Ectodermal cell (in vitro differentiated cells): Measurements from ENCODE around the gene C2CD2.

Experiments used
- H3K27ac ChIP-seq: 2 replicates; pipeline ENCODE4 v1.7.0; 2013; ENCODE audit warnings: mild to moderate bottlenecking, low read depth, low read length; ENCODE audit not compliant: insufficient read depth, poor library complexity, severe bottlenecking
- H3K27me3 ChIP-seq: 2 replicates; pipeline ENCODE4 v1.7.0; 2013; ENCODE audit warnings: mild to moderate bottlenecking, low read length; ENCODE audit not compliant: insufficient read depth, control insufficient read depth, poor library complexity, severe bottlenecking
- H3K36me3 ChIP-seq: one replicate; pipeline ENCODE4 v1.7.0; 2013; ENCODE audit warnings: low read length; ENCODE audit not compliant: control insufficient read depth, insufficient read depth
- H3K4me1 ChIP-seq: one replicate; pipeline ENCODE4 v1.7.0; 2013; ENCODE audit warnings: low read length; ENCODE audit not compliant: control insufficient read depth, insufficient read depth
- H3K4me3 ChIP-seq: 2 replicates; pipeline ENCODE4 v1.7.0; 2013; ENCODE audit warnings: low read depth, low read length, control low read depth; ENCODE audit not compliant: insufficient read depth
- H3K9me3 ChIP-seq: 2 replicates; pipeline ENCODE4 v1.7.0; 2013; ENCODE audit warnings: mild to moderate bottlenecking, low read length, moderate library complexity; ENCODE audit not compliant: control insufficient read depth
- WGBS, 2 experiments: methylation state at CpG; one replicate each; pipeline ENCODE4 v1.1.7; 2013; ENCODE audit warnings: missing lambda C conversion rate in 2 of 2; 5-methylcytosine and 5-hydroxymethylcytosine counted together

C2CD2 gene

DNA sequence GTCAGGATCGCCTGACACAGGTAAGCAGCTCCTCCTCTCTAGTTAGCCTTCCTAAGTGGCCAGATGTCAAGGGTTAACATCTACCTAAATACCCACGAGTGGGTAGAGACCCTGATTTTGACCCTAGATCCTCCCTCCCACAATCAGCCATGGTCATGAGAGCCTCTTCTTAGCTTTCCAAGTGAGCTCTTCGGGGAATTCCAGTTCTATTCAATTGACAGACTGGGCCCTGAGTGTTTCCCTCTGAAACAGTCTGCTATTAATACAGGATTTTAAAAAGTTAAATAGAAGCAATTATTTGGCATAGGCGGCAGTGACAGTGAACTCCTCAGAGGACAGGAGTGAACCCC, 28.1 kb downstream of the C2CD2 start:
- WGBS, 2 experiments, result 77% methylated on average over 4 of the region's 4 CpGs
- Histone ChIP-seq H3K4me3 (no peak overlapping the region), H3K27me3 (no peaks in the 10 kb centered on the region), H3K27ac (no peak overlapping the region), H3K4me1 (peaks cover 3% of the 10 kb centered on the region), H3K9me3 (no peaks in the 10 kb centered on the region), H3K36me3 (no peaks in the 10 kb centered on the region)

GRCh38 chr21:41924368-41924754, 29.5 kb downstream of the C2CD2 start:
- Histone ChIP-seq H3K36me3 (no peaks in the 10 kb centered on the region), H3K4me1 (peaks cover 5% of the 10 kb centered on the region), H3K27ac (no peak overlapping the region), H3K4me3 (no peak overlapping the region), H3K27me3 (no peaks in the 10 kb centered on the region), H3K9me3 (no peaks in the 10 kb centered on the region)
- 98 to 100% methylated on average over 5 to 6 of the region's 6 CpGs for WGBS, 2 experiments

DNA sequence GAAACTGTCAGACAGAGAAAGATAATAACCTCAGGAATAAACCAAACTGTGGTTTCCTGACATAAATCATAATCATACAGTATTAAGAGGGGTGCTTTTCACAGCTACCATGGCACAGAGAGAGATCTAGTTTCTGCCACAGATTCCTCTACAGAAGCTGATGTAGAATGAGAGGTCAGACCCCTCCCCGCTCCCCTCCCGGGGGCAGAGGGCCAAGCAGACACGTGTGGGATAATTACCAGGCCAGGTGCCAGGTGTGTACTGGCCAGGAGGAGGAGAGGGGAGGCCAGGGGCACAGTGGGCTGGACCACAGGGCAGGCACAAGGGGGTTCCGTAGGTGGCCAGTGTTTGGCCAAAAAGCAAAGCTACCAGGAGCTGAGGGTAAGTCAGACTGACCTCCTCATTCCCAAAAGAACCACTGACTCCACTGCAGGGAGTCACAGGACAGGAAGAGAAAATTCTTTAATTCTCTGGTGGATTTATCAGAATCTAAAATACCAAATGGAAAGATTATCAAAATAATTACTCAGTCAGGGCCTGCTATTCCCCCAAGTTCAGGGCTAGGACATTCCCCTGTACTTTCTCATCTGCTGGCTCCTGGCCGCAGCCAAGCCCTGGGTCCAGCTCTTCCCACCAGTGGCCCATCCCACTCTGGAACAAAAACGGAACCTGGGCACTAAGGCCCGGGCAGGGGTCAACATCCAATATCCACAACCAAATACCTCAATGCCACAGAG, 30.0 kb downstream of the C2CD2 start:
- Histone ChIP-seq H3K4me3 (no peak overlapping the region), H3K36me3 (no peaks in the 10 kb centered on the region), H3K4me1 (peaks cover 5% of the 10 kb centered on the region), H3K9me3 (no peaks in the 10 kb centered on the region), H3K27ac (no peak overlapping the region), H3K27me3 (no peaks in the 10 kb centered on the region)
- 87 to 88% methylated on average over 7 of the region's 7 CpGs for WGBS, 2 experiments

- no peak overlapping the region for H3K4me3 ChIP-seq
- H3K4me1 ChIP-seq, result peaks cover 5% of the 10 kb centered on the region
- H3K36me3 ChIP-seq, result no peaks in the 10 kb centered on the region
- no peaks in the 10 kb centered on the region for H3K27me3 ChIP-seq
- 93 to 94% methylated on average over 6 of the region's 8 CpGs for WGBS, 2 experiments
- no peaks in the 10 kb centered on the region for H3K9me3 ChIP-seq
- H3K27ac ChIP-seq, result no peak overlapping the region
Observed at GRCh38 chr21:41923186-41923585, 30.6 kb downstream of the C2CD2 start.

- Histone ChIP-seq H3K4me1 (peaks cover 5% of the 10 kb centered on the region), H3K27ac (no peak overlapping the region), H3K36me3 (peaks cover 1% of the 10 kb centered on the region), H3K27me3 (no peaks in the 10 kb centered on the region), H3K9me3 (no peaks in the 10 kb centered on the region), H3K4me3 (no peak overlapping the region)
- WGBS, 2 experiments, result 93 to 97% methylated on average over 6 of the region's 7 CpGs
Observed at GRCh38 chr21:41921021-41921420, 32.8 kb downstream of the C2CD2 start.

GRCh38 chr21:41920476-41920875, 33.3 kb downstream of the C2CD2 start:
- Histone ChIP-seq H3K27me3 (no peaks in the 10 kb centered on the region), H3K9me3 (no peaks in the 10 kb centered on the region), H3K4me1 (peaks cover 5% of the 10 kb centered on the region), H3K36me3 (peaks cover 3% of the 10 kb centered on the region), H3K4me3 (no peak overlapping the region), H3K27ac (no peak overlapping the region)
- 89 to 90% methylated on average over 5 of the region's 5 CpGs for WGBS, 2 experiments

DNA sequence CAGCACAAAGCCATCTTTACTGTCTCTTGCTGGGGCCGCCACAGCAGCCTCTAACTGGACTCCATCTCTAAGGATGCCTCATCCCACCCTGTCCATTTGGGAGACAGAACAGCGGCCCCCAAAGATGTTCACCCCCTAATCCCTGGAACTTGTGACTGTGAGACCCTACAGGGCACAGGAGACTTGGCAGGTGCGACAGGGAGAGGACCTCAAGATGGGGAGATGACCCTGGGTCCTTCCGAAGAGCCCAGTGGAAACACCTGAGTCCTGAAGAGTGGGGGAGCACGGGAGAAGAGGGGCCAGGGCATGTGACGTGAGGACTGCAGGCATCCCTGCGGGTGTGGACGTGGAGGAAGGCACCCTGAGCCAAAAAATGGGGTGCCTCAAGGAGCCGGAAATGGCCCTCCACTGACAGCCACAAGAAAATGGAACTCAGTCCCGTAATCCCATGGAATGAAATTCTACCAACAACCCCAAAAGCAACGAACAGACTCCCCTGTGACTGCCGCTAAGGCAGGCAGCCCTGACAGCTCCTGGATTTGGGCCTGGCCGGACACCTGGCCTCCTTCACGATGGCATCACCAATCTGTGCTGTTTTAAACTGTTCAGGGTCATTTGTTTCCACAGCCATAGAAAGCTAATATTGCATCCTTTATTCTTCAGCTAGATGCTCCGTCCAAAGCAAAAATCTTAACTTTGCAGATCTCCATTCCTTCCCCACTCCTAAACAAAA, 34.0 kb downstream of the C2CD2 start:
- peaks cover 6% of the 10 kb centered on the region for H3K36me3 ChIP-seq
- H3K27ac ChIP-seq, result no peak overlapping the region
- H3K9me3 ChIP-seq, result no peaks in the 10 kb centered on the region
- no peak overlapping the region for H3K4me3 ChIP-seq
- 93 to 94% methylated on average over 15 of the region's 15 CpGs for WGBS, 2 experiments
- peaks cover 5% of the 10 kb centered on the region for H3K4me1 ChIP-seq
- no peaks in the 10 kb centered on the region for H3K27me3 ChIP-seq

DNA sequence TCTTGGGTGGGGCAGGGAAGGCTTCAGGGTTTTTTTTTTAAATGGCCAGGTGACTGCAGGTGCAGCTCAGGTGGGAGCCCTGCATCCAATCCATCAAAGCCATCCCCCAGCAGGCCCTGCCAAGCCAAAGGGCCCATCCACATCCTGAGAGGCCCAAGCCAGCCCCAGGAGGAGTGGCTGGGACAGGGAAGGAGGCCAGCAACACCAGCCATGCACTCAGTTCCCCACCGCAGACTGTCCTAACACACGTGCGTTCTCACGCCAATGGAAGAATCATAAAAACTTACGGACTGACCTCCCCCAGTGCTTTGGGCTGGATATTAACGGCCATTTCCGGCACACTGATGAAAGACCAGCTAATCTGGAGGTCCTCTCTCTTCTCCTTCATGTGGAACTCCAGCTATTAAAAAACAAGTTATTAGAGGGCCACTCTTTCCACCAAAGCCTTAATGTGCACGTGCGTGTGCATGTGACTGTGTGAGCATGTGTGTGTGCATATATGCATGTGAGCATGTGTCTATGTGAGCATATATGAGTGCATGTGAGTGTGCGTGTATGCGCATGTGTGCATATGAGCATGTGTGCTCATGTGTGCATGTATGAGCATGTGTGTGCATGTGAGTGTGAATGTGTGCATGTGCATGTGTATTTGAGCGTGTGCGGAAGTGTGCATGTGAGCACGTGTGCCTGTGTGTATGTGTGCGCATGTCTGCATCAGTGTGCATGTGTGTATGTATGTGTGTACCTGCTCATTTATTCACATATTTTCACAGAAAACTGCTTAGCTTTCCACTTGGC, 35.1 kb downstream of the C2CD2 start:
- 96 to 97% methylated on average over 14 to 15 of the region's 15 CpGs for WGBS, 2 experiments
- H3K27me3 ChIP-seq, result no peaks in the 10 kb centered on the region
- H3K36me3 ChIP-seq, result peaks cover 6% of the 10 kb centered on the region
- no peak overlapping the region for H3K4me3 ChIP-seq
- H3K4me1 ChIP-seq, result peaks cover 5% of the 10 kb centered on the region
- no peaks in the 10 kb centered on the region for H3K9me3 ChIP-seq
- H3K27ac ChIP-seq, result no peak overlapping the region

DNA sequence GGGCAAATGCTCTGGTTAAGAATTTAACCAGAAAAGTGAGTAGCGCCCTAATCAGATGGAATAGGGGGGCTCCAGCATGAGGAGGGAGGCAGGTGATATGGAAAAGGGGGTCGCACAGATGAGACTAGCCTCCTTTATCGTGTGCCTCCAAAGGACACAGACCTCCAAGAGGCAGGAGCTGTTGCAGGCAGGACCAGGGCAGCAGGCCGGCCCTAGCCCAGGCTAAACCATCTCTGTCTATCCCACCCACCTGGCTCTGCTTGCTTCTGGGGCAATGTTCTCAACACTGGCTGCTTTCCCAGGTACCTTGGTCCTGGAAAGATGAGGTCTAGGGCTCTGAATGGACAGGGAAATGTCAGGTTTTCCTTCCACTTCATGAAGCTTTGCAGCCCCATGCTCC, 36.3 kb downstream of the C2CD2 start:
- Histone ChIP-seq H3K27me3 (no peaks in the 10 kb centered on the region), H3K36me3 (peaks cover 6% of the 10 kb centered on the region), H3K27ac (no peak overlapping the region), H3K9me3 (no peaks in the 10 kb centered on the region), H3K4me1 (peaks cover 5% of the 10 kb centered on the region), H3K4me3 (no peak overlapping the region)
- WGBS, 2 experiments, result 96 to 97% methylated on average over 4 of the region's 4 CpGs

DNA sequence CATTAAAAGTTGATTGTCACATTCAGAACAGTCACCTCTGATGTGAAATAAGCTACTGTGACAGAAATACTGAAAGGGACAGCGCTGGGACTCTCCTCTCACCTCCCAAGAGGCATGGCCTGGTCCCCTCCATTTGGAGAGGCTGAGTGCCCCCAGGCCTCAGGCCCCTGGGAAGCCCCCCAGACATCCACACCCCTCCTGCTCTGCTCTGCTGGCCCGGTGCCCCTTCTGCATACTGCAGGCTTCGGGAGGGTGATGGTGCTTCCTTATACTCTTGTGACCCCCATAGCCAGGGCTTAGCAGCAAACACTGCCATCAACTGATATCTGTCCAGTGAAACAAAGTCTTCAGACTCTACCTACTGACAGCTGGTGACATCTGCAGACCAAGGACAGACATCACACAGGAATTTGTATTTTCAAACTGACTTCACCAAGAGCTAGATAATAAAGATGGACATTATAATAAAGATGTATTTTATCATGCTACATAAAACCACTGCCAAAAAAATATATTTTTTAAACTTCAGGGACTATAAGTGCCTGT, 36.9 kb downstream of the C2CD2 start:
- Histone ChIP-seq H3K4me3 (no peak overlapping the region), H3K36me3 (peaks cover 6% of the 10 kb centered on the region), H3K27ac (no peak overlapping the region), H3K4me1 (peaks cover 5% of the 10 kb centered on the region), H3K9me3 (no peaks in the 10 kb centered on the region), H3K27me3 (no peaks in the 10 kb centered on the region)
- 86 to 94% methylated on average over 3 of the region's 3 CpGs for WGBS, 2 experiments
